Fibroblast of villous mesenchyme (primary cell): ENCODE data around the gene POU2F2. TPM values are rescaled to one million over a fixed set of nuclear protein-coding genes. Genes with fewer than 3 reads are reported as not detected.

Experiments used
- DNase-seq: peaks from one replicate; pipeline ENCODE4 v3.0.0-alpha.2; 2010; ENCODE audit warnings: low read depth
- H3K4me3 ChIP-seq: 2 replicates; pipeline ENCODE4 v1.5.1; 2011; ENCODE audit warnings: low read depth, mild to moderate bottlenecking, low read length
- total RNA-seq: library from RNA; depleted of rRNA; stranded (reverse); fragments of >200 nt; gene quantifications from 2 replicates; pipeline ENCODE4 v1.2.3, GENCODE V29; 2012
- TF ChIP-seq, protein P1 (sequence below): IDR thresholded peaks from 2 replicates; pipeline ENCODE4 v1.5.1; 2012; ENCODE audit warnings: low read depth, mild to moderate bottlenecking, low read length; ENCODE audit not compliant: insufficient read depth

POU2F2 gene
- total RNA-seq, 1 donor, result 1.3 TPM

DNA sequence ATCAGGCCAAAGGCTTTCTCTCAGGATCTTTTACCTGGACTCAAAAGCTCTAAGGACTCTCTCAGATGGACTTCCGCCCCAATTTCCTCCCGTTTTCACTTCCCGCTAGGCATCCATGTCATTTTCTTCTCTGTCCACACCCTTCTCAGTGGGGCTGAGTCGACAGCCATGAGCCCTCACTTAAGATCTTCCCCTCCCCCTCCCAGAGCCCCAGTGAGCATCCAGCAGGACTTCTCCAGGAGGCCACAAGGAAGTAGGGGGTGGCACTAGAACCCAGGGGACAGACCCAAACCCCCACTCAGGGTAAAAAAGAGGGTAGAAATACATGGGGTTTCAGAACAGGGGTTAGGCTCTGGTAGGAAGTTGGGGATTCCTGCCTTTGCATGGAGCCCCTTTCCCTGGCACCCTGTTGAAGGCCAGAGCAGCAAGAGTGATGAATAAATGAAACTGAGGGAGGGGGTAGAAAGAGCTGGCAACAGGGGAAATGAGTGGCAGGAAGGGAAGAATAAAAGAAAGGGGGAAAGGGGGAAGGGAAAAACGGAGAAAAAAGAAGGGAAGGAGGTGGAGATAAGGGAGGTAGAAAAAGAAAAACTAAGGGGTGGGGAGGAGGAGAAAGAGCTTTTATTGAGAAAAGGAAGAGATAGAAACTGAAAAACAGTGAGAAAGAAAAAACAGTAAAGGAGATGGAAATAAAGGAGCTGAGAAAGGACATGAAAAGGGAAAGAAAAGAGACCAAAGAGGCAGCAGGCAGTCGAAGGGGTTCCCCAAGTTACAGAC lies 42.9 kb upstream of the POU2F2 start:
- DNase-seq, result no peak
- TF ChIP-seq, protein P1, sequence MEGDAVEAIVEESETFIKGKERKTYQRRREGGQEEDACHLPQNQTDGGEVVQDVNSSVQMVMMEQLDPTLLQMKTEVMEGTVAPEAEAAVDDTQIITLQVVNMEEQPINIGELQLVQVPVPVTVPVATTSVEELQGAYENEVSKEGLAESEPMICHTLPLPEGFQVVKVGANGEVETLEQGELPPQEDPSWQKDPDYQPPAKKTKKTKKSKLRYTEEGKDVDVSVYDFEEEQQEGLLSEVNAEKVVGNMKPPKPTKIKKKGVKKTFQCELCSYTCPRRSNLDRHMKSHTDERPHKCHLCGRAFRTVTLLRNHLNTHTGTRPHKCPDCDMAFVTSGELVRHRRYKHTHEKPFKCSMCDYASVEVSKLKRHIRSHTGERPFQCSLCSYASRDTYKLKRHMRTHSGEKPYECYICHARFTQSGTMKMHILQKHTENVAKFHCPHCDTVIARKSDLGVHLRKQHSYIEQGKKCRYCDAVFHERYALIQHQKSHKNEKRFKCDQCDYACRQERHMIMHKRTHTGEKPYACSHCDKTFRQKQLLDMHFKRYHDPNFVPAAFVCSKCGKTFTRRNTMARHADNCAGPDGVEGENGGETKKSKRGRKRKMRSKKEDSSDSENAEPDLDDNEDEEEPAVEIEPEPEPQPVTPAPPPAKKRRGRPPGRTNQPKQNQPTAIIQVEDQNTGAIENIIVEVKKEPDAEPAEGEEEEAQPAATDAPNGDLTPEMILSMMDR, result no peak
- H3K4me3 ChIP-seq, result no peak overlapping the region

DNA sequence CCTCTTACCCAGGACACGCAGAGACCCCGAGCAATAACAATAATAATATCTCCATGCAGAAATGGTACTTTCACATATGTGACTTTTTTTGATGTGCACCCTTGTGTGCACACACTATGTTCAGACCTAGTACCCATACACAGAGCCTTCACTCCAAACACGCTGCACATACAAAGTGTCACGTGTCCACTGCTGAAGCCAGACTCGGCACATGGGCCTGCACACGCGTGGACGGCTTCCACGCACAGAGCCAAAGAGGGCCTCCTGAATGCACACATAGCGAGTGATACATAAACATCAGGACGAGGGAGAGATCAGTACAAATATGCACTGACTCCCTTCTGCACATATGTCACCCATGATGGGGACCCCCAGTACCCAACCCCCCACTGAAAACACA lies 41.9 kb upstream of the POU2F2 start:
- DNase-seq, result no peak
- no peak overlapping the region for H3K4me3 ChIP-seq
- TF ChIP-seq, protein P1, result no peak

DNA sequence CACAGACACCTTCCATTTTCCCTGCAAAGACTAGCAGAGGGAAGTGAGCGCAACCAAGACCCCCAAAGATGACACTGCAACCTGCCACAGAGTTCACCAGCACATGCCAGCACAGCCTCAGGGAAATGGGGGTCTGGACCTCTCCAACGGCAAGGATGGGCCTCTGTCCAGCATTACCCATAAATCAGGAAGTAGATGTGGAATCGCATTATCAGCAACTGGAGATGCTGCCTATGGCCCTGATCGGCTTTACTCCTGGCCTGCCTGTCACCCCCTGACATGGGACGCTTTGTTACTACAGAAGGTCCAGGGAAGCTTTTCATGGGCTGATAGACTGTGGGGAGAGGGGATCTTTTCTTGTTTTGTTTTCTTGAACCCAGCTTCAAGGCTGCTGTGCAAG lies 41.4 kb upstream of the POU2F2 start:
- DNase-seq, result no peak
- TF ChIP-seq, protein P1, result no peak
- H3K4me3 ChIP-seq, result no peak overlapping the region

DNA sequence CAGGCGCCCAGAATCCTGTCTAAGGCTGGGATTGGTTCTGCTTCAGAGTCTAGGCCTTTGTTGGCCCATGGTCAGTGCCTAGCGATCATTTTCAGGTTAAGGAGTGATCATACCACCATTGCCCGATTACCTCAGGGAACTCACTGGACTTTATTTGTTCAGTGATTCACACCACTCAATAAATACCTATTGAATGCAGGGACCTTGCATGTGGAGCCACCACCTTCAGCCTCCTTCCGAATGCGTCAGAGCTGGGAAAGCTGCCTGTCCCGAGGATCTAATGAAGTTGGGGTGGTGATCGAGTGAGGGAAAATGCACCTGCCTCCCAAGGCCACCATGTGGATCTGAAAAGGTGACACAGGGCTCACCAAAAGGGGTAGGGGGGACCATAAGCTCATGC lies 40.0 kb upstream of the POU2F2 start:
- TF ChIP-seq, protein P1, result no peak
- H3K4me3 ChIP-seq, result no peak overlapping the region

DNA sequence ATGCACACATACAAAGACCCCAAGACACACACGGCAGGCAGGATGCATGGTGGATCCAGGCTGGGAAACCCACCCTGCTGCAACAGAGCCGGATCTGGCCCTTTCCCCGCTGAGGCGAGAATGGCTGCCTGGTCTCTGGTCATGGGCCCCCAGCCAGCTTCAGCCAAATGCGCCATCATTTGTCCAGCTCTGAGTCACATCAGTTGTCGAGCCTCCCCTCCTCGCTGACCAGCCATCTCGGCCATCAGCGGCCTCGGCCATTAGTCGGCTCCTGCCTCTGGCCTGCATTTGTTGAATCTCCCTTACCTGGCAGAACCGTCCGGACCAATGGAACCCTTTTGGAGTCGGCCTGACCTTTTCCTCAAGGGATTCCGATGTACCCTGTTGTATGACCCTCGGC lies 38.5 kb upstream of the POU2F2 start:
- no peak for DNase-seq
- no peak overlapping the region for H3K4me3 ChIP-seq
- TF ChIP-seq, protein P1, result no peak

More for the DNA sequence above, 40.0 kb upstream of the POU2F2 start:
- no peak for DNase-seq

DNA sequence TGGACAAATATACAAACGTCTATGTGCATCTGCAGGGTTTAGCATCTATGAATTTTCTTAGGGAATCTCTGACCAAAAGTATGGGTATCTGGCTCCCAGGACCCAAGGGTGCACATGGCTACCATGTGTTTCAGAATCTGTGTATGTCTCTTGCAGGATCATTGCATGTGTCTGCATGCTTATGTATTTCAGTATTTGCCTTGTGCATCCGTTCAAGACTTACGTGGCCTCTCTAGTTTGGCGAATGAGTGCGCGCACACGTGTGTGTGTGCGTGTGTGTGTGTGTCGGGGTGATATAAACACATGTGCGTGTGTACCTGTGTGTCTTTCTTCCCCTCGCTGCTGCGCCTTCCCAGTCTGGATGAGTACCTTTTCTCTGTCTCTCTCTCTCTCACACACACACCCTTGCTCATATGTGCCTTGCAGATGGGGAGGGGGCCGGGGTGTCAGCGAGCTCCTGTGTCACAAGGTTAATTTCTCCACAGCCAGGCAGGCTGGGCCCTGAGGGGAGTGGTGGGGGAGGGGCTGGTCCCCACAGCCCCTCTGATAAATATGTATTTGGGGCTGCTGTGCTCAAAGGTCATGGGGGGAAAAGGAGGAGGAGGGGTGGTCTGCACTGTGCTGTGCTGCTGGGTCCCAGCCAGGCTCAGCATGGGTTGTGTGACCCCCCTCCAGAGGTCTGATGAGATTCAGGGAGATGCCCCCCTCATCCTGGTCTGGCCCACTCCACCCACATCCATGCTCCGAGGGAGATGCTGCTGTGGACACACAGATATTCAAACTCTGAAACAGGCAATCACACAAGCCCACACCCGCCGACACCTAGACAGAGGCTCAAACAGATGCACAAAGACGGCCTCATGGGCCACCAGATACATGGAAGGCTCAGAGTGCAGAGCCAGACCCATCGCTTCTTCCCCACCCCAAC lies 37.5 kb upstream of the POU2F2 start:
- TF ChIP-seq, protein P1, result no peak
- no peak for DNase-seq
- no peak overlapping the region for H3K4me3 ChIP-seq
